ENCODE results near the gene UBE2D2.

Gene UBE2D2

GRCh38 chr5:139641116-139642080, 80.3 kb downstream of the UBE2D2 start:
- in situ Hi-C loops (cut with MboI; ENCODE audit: low sequenced_read_pairs, unreplicated experiment): no loop called here
- no peak for TF ChIP-seq CTCF (IDR thresholded peaks at IDR 0.05; ENCODE audit: borderline replicate concordance, control extremely low read depth, extremely low read depth, insufficient read depth, missing control alignments)
- no peak for DNase-seq (ENCODE audit: low spot score)

- DNase-seq (ENCODE audit: low spot score): no peak
- in situ Hi-C loops (cut with MboI; ENCODE audit: low sequenced_read_pairs, unreplicated experiment): no loop called here
- no peak for TF ChIP-seq CTCF (IDR thresholded peaks at IDR 0.05; ENCODE audit: borderline replicate concordance, control extremely low read depth, extremely low read depth, insufficient read depth, missing control alignments)
These were observed 81.1 kb downstream of the UBE2D2 start for GRCh38 chr5:139642213-139642612.

- no peak for DNase-seq (ENCODE audit: low spot score)
- no peak for TF ChIP-seq CTCF (IDR thresholded peaks at IDR 0.05; ENCODE audit: borderline replicate concordance, control extremely low read depth, extremely low read depth, insufficient read depth, missing control alignments)
- in situ Hi-C loops (cut with MboI; ENCODE audit: low sequenced_read_pairs, unreplicated experiment): no loop called here
These were observed 82.0 kb downstream of the UBE2D2 start for GRCh38 chr5:139642891-139643871.

- in situ Hi-C loops (cut with MboI; ENCODE audit: low sequenced_read_pairs, unreplicated experiment): no loop called here
- no peak for TF ChIP-seq CTCF (IDR thresholded peaks at IDR 0.05; ENCODE audit: borderline replicate concordance, control extremely low read depth, extremely low read depth, insufficient read depth, missing control alignments)
- DNase-seq (ENCODE audit: low spot score): no peak
These were observed 82.9 kb downstream of the UBE2D2 start for GRCh38 chr5:139644001-139644456.

- DNase-seq (ENCODE audit: low spot score): no peak
- in situ Hi-C loops (cut with MboI; ENCODE audit: low sequenced_read_pairs, unreplicated experiment): no loop called here
- no peak for TF ChIP-seq CTCF (IDR thresholded peaks at IDR 0.05; ENCODE audit: borderline replicate concordance, control extremely low read depth, extremely low read depth, insufficient read depth, missing control alignments)
These were observed 83.7 kb downstream of the UBE2D2 start for GRCh38 chr5:139644646-139645429.

All from GM13976 (cell line).